ENCODE data around the gene AIG1. TPM values are rescaled to one million over a fixed set of nuclear protein-coding genes. Genes with fewer than 3 reads are reported as not detected.

AIG1 gene
- polyA plus RNA-seq, 1 of the 3 experiments (the other 2 are of a cell fraction) = 36.8 TPM

DNA sequence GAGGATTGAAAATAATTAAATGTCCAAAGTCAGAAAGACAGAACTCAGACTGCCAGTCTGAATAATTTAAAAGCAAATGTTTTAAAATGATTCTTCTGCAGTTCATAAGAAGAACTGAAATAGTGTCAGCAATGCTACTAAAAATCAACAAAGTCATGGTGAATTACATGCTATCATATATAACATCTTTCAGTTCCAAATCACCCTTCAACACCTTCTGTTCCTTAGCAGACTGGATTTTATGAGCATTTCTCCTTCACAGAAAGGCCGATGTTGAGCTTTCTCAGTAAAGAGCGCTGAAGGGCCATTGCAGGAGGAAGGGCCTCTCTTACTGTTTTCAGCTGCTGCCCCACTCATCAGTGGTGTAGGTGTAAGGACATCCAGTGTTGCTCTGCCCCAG, 63.3 kb downstream of the AIG1 start:
- 100% methylated on average over 2 of the region's 2 CpGs for WGBS (ENCODE audit: low lambda C conversion rate)
- Histone ChIP-seq H2AFZ (ENCODE audit: low read depth) (no peak overlapping the region), H3K4me2 (no peak overlapping the region), H3K4me3 (ENCODE audit: low read depth in 2 of 2, low read length in 1 of 2) (no peak overlapping the region), H3F3A (replicated peaks; ENCODE audit: insufficient read depth) (peaks cover 7% of the 10 kb centered on the region), H3K9ac (no peak overlapping the region), H3K79me2 (ENCODE audit: insufficient read depth) (no peaks in the 10 kb centered on the region), H3K27ac (ENCODE audit: low read depth in 2 of 2, low read length in 1 of 2) (no peak overlapping the region), H4K20me1 (ENCODE audit: insufficient read depth) (no peaks in the 10 kb centered on the region), H3K9me2 (no peaks in the 10 kb centered on the region), H3K27me3 (ENCODE audit: insufficient read depth) (no peaks in the 10 kb centered on the region), H3K4me1 (ENCODE audit: control insufficient read depth in 1 of 2, insufficient read depth in 2 of 2, low read depth in 1 of 2, low read length in 1 of 2) (peaks cover 0 to 3% of the 10 kb centered on the region in 2 experiments; a peak in 2 of 4 replicates), H3K9me3 (no peaks in the 10 kb centered on the region; the same call in 1 of the 2 replicates), H3K36me3 (replicated peaks in 1 of 2; ENCODE audit: control insufficient read depth in 1 of 2, insufficient read depth in 2 of 2, low read length in 1 of 2) (no peaks in the 10 kb centered on the region)
- DNase-seq = no peak
- POLR2A ChIA-PET = no interaction called here
- no peak for TF ChIP-seq FOXM1 (IDR thresholded peaks at IDR 0.05; ENCODE audit: low read depth)
- no peak for TF ChIP-seq GABPA (IDR thresholded peaks at IDR 0.05; ENCODE audit: low read depth)
- TF ChIP-seq, protein P1, sequence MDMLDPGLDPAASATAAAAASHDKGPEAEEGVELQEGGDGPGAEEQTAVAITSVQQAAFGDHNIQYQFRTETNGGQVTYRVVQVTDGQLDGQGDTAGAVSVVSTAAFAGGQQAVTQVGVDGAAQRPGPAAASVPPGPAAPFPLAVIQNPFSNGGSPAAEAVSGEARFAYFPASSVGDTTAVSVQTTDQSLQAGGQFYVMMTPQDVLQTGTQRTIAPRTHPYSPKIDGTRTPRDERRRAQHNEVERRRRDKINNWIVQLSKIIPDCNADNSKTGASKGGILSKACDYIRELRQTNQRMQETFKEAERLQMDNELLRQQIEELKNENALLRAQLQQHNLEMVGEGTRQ (IDR thresholded peaks at IDR 0.05; ENCODE audit: borderline replicate concordance, low read depth, low read length) = no peak
- TF ChIP-seq, protein P2, sequence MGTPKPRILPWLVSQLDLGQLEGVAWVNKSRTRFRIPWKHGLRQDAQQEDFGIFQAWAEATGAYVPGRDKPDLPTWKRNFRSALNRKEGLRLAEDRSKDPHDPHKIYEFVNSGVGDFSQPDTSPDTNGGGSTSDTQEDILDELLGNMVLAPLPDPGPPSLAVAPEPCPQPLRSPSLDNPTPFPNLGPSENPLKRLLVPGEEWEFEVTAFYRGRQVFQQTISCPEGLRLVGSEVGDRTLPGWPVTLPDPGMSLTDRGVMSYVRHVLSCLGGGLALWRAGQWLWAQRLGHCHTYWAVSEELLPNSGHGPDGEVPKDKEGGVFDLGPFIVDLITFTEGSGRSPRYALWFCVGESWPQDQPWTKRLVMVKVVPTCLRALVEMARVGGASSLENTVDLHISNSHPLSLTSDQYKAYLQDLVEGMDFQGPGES (IDR thresholded peaks at IDR 0.05; ENCODE audit: low read depth, low read length) = no peak
- TF ChIP-seq YY1 (IDR thresholded peaks at IDR 0.05; ENCODE audit: low read depth) = no peak
- no peak for TF ChIP-seq CHD2 (IDR thresholded peaks at IDR 0.05; ENCODE audit: low read length, partially characterized antibody)
- no peak for TF ChIP-seq RFX5 (IDR thresholded peaks at IDR 0.05; ENCODE audit: low read length)
- CTCF ChIA-PET = no interaction called here

DNA sequence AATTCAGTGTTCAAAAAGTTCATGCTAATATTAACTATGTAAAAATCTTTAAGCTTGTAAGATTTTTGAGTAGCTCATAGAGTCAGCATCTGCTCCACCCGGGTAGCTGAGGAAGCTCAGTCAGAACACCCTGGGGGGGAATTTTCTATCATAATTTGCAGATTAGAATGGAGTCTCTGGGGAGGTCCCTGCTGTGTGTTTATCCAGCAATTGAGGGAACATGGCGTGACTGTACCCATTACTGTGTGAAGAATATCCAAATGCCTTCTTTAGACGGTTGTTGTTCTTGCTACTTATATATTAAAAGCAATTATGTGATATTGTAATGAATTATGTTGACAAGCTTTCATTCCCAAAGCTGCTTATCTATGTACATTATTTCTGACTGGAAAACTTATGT, 64.8 kb downstream of the AIG1 start:
- H2AFZ ChIP-seq (ENCODE audit: low read depth) = no peak overlapping the region
- peaks cover 0 to 3% of the 10 kb centered on the region in 2 experiments; a peak in 2 of 4 replicates for H3K4me1 ChIP-seq (ENCODE audit: control insufficient read depth in 1 of 2, insufficient read depth in 2 of 2, low read depth in 1 of 2, low read length in 1 of 2)
- peaks cover 7% of the 10 kb centered on the region for H3F3A ChIP-seq (replicated peaks; ENCODE audit: insufficient read depth)
- CTCF ChIA-PET = interaction anchor here (0.9 to 1.2 kb wide), 2 partner anchors 78 to 335 kb away, joined by 3 read pairs; no protein-coding TSS in a partner anchor
- WGBS (ENCODE audit: low lambda C conversion rate) = 69% methylated on average over 3 of the region's 3 CpGs
- TF ChIP-seq, protein P3, sequence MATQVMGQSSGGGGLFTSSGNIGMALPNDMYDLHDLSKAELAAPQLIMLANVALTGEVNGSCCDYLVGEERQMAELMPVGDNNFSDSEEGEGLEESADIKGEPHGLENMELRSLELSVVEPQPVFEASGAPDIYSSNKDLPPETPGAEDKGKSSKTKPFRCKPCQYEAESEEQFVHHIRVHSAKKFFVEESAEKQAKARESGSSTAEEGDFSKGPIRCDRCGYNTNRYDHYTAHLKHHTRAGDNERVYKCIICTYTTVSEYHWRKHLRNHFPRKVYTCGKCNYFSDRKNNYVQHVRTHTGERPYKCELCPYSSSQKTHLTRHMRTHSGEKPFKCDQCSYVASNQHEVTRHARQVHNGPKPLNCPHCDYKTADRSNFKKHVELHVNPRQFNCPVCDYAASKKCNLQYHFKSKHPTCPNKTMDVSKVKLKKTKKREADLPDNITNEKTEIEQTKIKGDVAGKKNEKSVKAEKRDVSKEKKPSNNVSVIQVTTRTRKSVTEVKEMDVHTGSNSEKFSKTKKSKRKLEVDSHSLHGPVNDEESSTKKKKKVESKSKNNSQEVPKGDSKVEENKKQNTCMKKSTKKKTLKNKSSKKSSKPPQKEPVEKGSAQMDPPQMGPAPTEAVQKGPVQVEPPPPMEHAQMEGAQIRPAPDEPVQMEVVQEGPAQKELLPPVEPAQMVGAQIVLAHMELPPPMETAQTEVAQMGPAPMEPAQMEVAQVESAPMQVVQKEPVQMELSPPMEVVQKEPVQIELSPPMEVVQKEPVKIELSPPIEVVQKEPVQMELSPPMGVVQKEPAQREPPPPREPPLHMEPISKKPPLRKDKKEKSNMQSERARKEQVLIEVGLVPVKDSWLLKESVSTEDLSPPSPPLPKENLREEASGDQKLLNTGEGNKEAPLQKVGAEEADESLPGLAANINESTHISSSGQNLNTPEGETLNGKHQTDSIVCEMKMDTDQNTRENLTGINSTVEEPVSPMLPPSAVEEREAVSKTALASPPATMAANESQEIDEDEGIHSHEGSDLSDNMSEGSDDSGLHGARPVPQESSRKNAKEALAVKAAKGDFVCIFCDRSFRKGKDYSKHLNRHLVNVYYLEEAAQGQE (IDR thresholded peaks at IDR 0.05; ENCODE audit: low read depth, low read length) = no peak
- TF ChIP-seq, protein P4, sequence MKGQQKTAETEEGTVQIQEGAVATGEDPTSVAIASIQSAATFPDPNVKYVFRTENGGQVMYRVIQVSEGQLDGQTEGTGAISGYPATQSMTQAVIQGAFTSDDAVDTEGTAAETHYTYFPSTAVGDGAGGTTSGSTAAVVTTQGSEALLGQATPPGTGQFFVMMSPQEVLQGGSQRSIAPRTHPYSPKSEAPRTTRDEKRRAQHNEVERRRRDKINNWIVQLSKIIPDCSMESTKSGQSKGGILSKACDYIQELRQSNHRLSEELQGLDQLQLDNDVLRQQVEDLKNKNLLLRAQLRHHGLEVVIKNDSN (IDR thresholded peaks at IDR 0.05; ENCODE audit: borderline replicate concordance, low read depth) = no peak
- TF ChIP-seq RFX5 (IDR thresholded peaks at IDR 0.05; ENCODE audit: low read length) (no peak), GATA2 (CRISPR knock-in tag; IDR thresholded peaks at IDR 0.05) (no peak), FOXJ3 (CRISPR knock-in tag; IDR thresholded peaks at IDR 0.05) (no peak)
- TF ChIP-seq, protein P5, sequence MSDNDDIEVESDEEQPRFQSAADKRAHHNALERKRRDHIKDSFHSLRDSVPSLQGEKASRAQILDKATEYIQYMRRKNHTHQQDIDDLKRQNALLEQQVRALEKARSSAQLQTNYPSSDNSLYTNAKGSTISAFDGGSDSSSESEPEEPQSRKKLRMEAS (IDR thresholded peaks at IDR 0.05; ENCODE audit: low read depth) = no peak
- H3K9ac ChIP-seq = no peak overlapping the region
- H3K27ac ChIP-seq (ENCODE audit: low read depth in 2 of 2, low read length in 1 of 2) = no peak overlapping the region; a peak in 1 of 4 replicates
- POLR2A ChIA-PET = no interaction called here
- H4K20me1 ChIP-seq (ENCODE audit: insufficient read depth) = no peaks in the 10 kb centered on the region
- H3K27me3 ChIP-seq (ENCODE audit: insufficient read depth) = no peaks in the 10 kb centered on the region
- no peak overlapping the region for H3K4me2 ChIP-seq
- no peak overlapping the region for H3K4me3 ChIP-seq (ENCODE audit: low read depth in 2 of 2, low read length in 1 of 2)
- H3K9me3 ChIP-seq = no peaks in the 10 kb centered on the region; the same call in 1 of the 2 replicates
- H3K36me3 ChIP-seq (replicated peaks in 1 of 2; ENCODE audit: control insufficient read depth in 1 of 2, insufficient read depth in 2 of 2, low read length in 1 of 2) = no peaks in the 10 kb centered on the region
- H3K79me2 ChIP-seq (ENCODE audit: insufficient read depth) = no peaks in the 10 kb centered on the region
- DNase-seq = peak; percentile 20
- no peaks in the 10 kb centered on the region for H3K9me2 ChIP-seq
